NCI-H345 (cell line): ENCODE measurements around the gene HOXA4.
A peak's percentile ranks its signal among the peaks of the same experiment; 100 is the strongest.

ENCODE experiments used
- DNase-seq: peaks from one replicate; lab custom pipeline; 2025; lab: John Stamatoyannopoulos, UW

HOXA4 gene

GRCh38 chr7:27158436-27159265 lies 28.1 kb upstream of the HOXA4 start:
- no peak for DNase-seq

DNA sequence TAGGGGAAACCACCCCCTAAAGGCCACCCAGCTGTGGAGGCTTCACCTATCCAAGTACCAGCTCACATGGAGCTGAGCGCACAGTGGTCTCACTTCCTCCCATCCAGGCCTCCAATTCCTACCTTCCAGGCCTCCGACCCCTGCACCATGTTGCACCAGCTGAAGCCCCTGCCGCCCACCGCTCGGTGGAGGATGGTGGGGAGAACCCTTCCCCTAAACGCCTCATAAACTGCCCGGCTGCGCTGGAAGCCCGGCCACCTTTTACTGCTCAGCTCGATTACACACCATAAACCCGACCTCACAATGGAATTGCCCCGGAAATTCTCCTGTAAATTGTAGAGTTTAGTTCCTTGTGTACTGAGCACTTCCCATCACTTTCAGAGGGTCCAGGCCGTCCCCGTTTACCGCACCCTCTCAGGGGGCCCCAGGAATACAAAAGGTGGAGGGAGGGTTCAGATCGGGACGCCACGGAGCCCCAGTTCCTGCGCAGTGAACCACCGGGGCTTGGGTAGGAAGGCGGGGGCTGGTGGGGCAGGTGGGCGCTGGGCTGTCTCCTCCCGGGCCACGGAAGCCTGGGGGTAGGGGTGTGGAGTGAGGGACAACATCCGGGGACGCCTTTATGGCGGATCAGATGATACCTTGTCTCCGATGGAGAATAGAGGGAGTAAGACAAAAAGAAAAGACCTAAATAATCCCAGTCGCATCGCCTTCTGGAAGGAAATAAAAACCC lies 27.3 kb upstream of the HOXA4 start:
- no peak for DNase-seq

DNA sequence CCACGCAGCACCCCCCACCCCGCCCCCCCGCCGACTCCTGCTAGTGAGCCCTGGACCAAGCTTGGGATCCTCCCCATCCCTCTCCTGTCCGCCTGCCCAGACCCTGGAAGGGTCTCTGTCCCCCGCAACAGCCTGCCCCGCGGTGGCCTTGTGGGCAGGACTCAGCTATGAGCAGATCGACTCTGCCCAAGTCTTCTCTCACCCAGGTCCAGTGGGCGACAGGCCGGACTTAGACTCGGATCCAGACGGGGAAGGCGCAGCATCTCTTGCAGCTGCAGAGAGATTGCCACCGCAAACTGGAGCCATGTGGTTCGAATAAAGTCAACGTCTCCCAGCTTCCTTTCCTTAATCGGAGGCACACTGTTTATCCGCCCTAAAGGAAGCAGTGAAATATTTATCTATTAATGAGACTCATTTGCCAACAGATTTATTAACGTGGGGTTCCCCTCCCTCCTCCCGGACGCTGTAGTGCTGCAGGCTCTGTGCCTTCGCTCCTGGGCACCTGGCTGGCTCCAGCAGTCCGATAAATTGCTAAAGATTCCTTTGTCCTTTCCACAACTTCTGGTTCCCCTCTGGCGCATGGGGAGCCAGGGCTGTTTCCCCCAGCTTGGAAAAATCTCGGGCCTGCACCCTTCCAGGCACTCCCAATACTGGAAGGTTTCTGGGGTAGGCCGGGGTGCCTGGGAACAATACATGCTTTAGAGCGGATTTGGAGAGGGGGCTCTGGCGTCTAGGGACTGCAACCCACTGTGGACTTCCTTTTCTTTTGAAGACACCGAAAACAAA lies 26.6 kb upstream of the HOXA4 start:
- DNase-seq = no peak

- no peak for DNase-seq
Measured at GRCh38 chr7:27156508-27156898, 25.9 kb upstream of the HOXA4 start, which contains the start of gene HOXA7. HOXA7 (minus strand) TSS chr7:27156675; CDS start chr7:27156545, 130 bp downstream.

GRCh38 chr7:27155816-27156507 lies 25.4 kb upstream of the HOXA4 start:
- DNase-seq = no peak

- DNase-seq = no peak
Measured at GRCh38 chr7:27154901-27155815, 24.6 kb upstream of the HOXA4 start.

GRCh38 chr7:27154369-27154768 lies 23.8 kb upstream of the HOXA4 start:
- DNase-seq = no peak

GRCh38 chr7:27153526-27153925 lies 23.0 kb upstream of the HOXA4 start:
- DNase-seq = no peak

DNA sequence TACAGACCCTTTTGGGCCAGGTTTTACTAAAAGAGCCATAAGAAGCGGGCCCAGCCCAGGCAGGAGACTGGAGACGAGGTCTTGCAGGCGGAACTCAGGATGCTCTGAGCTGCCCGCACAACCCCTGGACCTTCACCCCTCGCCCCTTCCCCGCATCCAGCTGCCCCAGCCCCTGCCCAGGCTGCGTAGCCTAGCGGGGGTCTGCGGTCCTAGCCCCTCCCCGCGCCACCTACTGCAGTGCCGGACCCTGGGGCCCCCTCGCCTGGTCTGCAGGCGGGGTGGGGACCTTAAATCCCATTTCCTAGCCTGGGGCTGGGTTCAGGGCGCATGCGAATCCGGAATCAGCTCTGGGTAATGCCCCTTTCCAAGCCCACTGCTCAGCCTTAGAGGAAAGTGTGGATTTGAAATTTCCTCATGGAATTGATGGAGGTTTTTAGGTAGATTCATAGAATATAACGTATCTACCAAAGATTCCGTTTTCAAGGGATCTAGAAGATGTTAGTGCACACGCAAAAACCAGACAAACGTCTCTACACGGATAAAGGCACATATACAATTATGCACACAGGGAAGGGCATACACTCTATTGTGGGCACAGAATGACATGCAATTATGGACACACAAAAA lies 22.4 kb upstream of the HOXA4 start:
- DNase-seq = no peak

GRCh38 chr7:27151931-27152815 lies 21.6 kb upstream of the HOXA4 start, which contains the start of gene HOXA3:
HOXA3 (minus strand) TSS chr7:27152583; CDS start chr7:27110640, 41,943 bp downstream.
- no peak for DNase-seq

DNA sequence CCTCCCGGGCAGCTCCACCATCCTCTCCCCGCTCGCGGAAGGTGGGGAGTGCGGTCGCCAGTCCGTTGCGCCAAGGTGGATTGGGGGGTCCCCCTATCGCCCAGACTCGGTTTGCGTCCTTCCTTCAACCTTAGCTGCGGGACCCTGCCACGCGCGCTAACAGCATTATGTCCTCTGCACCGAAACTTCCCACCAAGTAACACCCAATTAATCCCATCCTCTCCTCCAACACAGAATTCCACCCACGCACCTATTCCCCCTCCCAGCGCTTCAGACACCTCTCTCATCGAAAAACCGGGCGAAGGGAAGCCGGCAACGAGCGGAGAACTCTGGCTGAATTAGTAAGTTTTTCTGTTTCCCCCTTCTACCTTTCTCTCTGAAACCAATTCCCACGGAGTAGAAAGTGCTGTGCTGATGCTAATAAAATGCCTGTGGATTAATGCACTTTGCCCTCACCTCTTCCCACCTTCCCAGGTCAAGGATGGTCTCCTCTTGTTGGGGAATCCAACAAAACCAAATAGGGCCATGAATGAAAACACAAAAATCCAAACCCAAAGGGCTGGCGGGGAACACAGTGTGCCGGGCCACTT lies 20.9 kb upstream of the HOXA4 start:
- peak; percentile 42 for DNase-seq

GRCh38 chr7:27150568-27151340 lies 20.2 kb upstream of the HOXA4 start:
- peak; percentile 85 for DNase-seq

GRCh38 chr7:27149842-27150567 lies 19.4 kb upstream of the HOXA4 start:
- DNase-seq = peak; percentile 52

- DNase-seq = peak; percentile 15
Measured at GRCh38 chr7:27148756-27149641, 18.4 kb upstream of the HOXA4 start.

DNA sequence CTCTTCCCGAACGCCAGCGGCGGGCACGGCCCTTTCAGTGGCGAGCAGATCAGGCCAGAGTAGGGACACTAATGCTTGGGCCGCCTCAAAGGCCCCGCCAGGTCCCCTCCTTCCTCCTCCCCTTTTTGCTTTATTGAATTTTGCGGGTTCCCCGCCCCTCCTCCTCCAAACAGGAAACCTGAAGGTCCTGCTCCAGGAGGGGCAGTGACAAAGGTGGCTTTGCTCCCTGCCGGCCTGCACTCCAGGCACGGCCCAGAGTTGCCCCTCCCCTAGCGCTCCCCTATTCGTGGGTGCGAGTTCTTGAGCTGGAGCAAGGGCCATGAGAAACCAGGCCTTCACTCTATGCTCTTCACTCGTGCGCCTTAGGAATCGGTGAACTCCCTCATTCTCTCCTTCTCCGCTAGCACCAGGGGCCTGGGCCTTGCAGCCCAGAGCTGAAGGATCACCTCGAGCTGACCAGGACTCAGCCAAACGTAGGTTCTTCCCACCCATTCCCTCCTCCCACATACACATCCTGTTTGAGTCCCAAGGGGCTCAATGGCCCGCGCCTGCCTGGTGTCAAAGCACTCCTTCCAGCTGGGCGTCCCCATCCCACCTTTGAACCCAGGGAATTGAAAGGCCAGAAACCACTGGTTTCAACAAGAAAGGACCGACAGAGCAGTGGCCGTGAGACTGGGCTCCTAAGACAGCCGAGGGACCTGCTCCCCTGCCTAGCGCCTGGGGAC lies 17.6 kb upstream of the HOXA4 start:
- DNase-seq = no peak
